Erythroblast (primary cell): ENCODE measurements around the gene EYS.

ENCODE experiments used
- GATA1 ChIP-seq: IDR thresholded peaks from 2 replicates; pipeline ENCODE4 v1.6.1; 2011; ENCODE audit warnings: low read depth, mild to moderate bottlenecking, control low read depth, low read length, moderate library complexity
- POLR2A ChIP-seq: IDR thresholded peaks from 2 replicates; pipeline ENCODE4 v1.6.1; 2011; ENCODE audit warnings: mild to moderate bottlenecking, low read length

- TF ChIP-seq POLR2A (no peak), GATA1 (no peak)
Observed at GRCh38 chr6:64694356-64694755, 1012.7 kb downstream of the EYS start.
